ENCODE results near the gene ASCL2. TPM values are rescaled to one million over a fixed set of nuclear protein-coding genes. Genes with fewer than 3 reads are reported as not detected.
A peak's percentile ranks its signal among the peaks of the same experiment; 100 is the strongest.

Gene ASCL2
- total and polyA plus RNA-seq, 2 donors: 1.6 to 2.5 TPM

DNA sequence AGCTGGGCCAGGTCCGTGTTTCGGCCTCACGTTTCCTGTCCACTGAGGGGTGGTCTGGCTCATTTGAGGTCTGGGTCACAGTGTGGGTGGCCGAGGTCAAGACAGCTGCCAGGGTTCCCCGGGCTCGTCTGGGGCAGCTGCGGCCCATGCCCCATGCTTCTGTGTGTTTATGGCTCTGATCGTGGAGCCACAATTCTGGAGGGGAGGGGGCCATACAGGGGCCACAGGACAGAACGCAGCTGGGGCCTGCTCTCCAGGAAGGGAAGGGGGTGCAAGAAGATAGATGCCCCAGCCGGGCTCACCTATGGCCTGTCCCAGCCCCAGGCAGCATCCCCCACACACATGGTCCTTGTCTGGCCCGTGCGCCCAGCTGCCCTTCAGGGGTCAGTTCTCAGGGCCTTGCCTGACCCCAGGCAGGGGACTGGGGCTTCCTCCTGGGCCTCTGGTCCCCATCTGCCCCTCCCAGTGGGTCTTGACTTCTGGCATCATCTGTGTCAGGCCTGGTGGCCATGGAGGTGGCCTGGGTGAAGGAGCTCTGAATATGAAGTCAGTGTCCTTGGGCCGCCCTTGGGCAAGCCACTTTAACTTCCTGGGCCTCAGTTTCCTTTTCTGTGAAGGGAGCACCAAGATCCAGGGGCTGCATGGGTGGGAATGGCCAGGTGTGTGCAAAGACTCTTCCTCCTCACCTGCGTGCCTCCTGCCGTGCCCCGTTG is 39.8 kb upstream of the ASCL2 start:
- Histone ChIP-seq H3K36me3 (ENCODE audit: control insufficient read depth in 2 of 2, insufficient read depth in 2 of 2, low read length in 1 of 2) (no peaks in the 10 kb centered on the region), H3K9me3 (ENCODE audit: control insufficient read depth in 2 of 2, insufficient read depth in 1 of 2, low read length in 1 of 2) (no peaks in the 10 kb centered on the region), H3K27me3 (ENCODE audit: control insufficient read depth in 2 of 2, insufficient read depth in 1 of 2, low read length in 1 of 2) (no peaks in the 10 kb centered on the region), H3K4me1 (ENCODE audit: control insufficient read depth in 2 of 2, insufficient read depth in 2 of 2, low read length in 2 of 2) (peaks cover 5 to 36% of the 10 kb centered on the region in 2 donors), H3K27ac (ENCODE audit: low read depth in 1 of 2, low read length in 1 of 2) (no peak overlapping the region), H3K4me3 (ENCODE audit: low read length in 2 of 2) (no peak overlapping the region)
- WGBS: 94% methylated on average over 16 of the region's 16 CpGs
- DNase-seq (ENCODE audit: low read depth in 6 of 9, low spot score in 9 of 9): no peak

DNA sequence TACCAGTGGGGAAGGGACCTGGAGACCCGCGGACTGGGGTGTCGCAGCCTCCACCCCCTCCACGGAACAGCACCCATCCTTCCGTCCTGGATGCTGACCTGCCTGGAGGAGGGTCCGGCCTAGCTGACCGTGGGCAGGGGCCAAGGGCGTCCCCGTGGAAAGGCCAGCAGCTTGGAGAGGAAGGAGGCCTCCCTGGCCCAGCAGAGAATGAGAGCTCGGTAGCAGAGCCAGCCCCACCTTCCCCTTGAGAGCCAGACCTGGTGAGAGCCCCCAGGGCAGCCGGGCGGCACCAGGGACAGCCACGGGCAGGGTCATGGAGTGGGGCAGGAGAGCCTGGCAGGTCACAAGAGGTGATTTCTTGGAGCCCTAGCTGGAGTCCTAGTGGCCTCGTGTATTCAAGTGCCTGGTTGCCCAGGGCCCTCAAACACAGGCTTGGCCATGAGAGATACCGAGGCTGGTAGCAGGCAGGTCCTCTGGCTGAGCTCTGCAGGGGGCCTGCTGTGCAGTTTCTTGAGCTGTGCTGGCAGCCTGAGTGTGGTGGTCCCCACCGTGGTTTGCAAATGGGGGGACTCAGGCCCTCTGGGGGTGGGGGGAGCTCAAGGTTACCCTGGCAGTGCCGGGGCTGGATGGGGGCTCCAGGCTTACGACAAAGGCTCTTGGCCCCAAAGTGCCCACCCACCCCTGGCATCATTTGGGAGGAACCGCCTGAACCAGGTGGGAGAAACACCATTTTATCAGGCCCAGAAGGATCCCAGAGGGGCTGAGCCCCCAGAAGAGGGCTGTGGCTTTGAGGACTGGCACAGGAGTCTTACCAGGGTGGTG is 39.1 kb upstream of the ASCL2 start:
- Histone ChIP-seq H3K4me1 (ENCODE audit: control insufficient read depth in 2 of 2, insufficient read depth in 2 of 2, low read length in 2 of 2) (peaks cover 5 to 33% of the 10 kb centered on the region in 2 donors), H3K36me3 (ENCODE audit: control insufficient read depth in 2 of 2, insufficient read depth in 2 of 2, low read length in 1 of 2) (no peaks in the 10 kb centered on the region), H3K27me3 (ENCODE audit: control insufficient read depth in 2 of 2, insufficient read depth in 1 of 2, low read length in 1 of 2) (no peaks in the 10 kb centered on the region), H3K9me3 (ENCODE audit: control insufficient read depth in 2 of 2, insufficient read depth in 1 of 2, low read length in 1 of 2) (no peaks in the 10 kb centered on the region), H3K27ac (ENCODE audit: low read depth in 1 of 2, low read length in 1 of 2) (no peak overlapping the region), H3K4me3 (ENCODE audit: low read length in 2 of 2) (no peak overlapping the region)
- DNase-seq (ENCODE audit: low read depth in 6 of 9, low spot score in 9 of 9): no peak
- WGBS: 90% methylated on average over 19 of the region's 19 CpGs

DNA sequence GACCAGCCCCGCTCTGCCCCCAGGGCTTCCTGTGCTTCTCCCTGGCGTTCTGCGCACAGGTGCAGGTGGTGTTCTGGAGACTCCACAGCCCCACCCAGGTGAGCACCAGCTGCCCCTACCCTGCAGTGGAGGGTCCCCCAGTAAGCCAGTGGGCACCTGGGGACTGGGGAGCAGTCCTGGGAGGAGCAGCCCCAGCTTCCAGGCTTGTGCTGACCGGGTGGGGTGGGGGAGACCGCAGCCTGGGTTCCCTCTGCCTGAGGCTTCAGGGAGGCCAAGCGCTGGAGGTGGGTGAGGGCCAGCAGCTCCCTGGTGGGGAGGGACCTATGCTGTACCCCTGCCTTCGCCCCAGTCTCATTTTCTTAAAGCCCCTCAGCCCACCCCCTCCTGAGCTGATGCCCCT is 38.3 kb upstream of the ASCL2 start:
- no peaks in the 10 kb centered on the region for H3K9me3 ChIP-seq (ENCODE audit: control insufficient read depth in 2 of 2, insufficient read depth in 1 of 2, low read length in 1 of 2)
- H3K27ac ChIP-seq (ENCODE audit: low read depth in 1 of 2, low read length in 1 of 2): no peak overlapping the region
- 96% methylated on average over 7 of the region's 7 CpGs for WGBS
- H3K4me3 ChIP-seq (ENCODE audit: low read length in 2 of 2): no peak overlapping the region
- no peak for DNase-seq (ENCODE audit: low read depth in 6 of 9, low spot score in 9 of 9)
- no peaks in the 10 kb centered on the region for H3K36me3 ChIP-seq (ENCODE audit: control insufficient read depth in 2 of 2, insufficient read depth in 2 of 2, low read length in 1 of 2)
- H3K27me3 ChIP-seq (ENCODE audit: control insufficient read depth in 2 of 2, insufficient read depth in 1 of 2, low read length in 1 of 2): no peaks in the 10 kb centered on the region
- H3K4me1 ChIP-seq (ENCODE audit: control insufficient read depth in 2 of 2, insufficient read depth in 2 of 2, low read length in 2 of 2): peaks cover 5 to 31% of the 10 kb centered on the region in 2 donors

DNA sequence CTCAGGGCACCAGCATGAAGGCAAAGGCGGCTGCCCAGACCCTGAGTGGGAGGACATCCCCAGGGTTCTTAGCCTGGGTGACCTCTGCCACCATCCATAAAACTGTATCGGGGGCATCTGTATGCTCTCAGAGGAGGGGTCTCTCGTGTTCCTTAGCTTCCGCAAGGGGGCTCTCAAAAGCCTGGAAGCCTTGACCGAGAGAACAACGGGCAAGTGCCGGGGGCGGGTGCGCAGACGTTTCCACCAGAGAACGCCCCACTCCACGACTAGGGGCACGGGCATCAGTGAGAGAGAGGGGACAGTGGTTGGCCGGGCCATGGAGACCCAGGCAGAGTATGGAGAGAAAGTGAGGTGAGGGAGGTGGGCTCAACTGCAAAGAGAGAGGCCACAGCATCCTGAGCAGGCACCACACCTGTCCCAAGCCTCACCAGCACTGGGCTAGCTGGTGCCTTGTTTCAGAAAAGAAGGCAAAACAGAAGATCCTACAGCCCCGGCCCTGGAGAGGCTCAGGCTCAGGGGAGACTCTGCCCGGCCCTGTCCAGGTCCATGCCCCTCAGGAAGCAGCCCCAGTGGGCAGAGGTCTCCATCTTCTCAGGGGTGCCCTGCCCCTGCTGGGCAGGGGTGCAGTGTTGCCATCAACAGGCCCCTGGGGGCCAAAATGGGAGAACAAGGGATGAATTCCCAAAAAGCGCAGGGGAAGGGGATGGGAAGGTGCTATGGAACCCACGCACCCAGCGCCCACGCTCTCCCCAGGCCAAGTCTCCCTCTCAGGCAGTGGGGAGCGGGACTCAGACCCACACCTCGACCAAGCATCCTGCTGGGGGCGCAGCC is 37.3 kb upstream of the ASCL2 start:
- Histone ChIP-seq H3K4me1 (ENCODE audit: control insufficient read depth in 2 of 2, insufficient read depth in 2 of 2, low read length in 2 of 2) (peaks cover 5 to 40% of the 10 kb centered on the region in 2 donors), H3K27me3 (ENCODE audit: control insufficient read depth in 2 of 2, insufficient read depth in 1 of 2, low read length in 1 of 2) (no peaks in the 10 kb centered on the region), H3K9me3 (ENCODE audit: control insufficient read depth in 2 of 2, insufficient read depth in 1 of 2, low read length in 1 of 2) (no peaks in the 10 kb centered on the region), H3K4me3 (ENCODE audit: low read length in 2 of 2) (no peak overlapping the region), H3K36me3 (ENCODE audit: control insufficient read depth in 2 of 2, insufficient read depth in 2 of 2, low read length in 1 of 2) (no peaks in the 10 kb centered on the region), H3K27ac (ENCODE audit: low read depth in 1 of 2, low read length in 1 of 2) (no peak overlapping the region)
- no peak for DNase-seq (ENCODE audit: low read depth in 6 of 9, low spot score in 9 of 9)
- WGBS: 96% methylated on average over 23 of the region's 23 CpGs

DNA sequence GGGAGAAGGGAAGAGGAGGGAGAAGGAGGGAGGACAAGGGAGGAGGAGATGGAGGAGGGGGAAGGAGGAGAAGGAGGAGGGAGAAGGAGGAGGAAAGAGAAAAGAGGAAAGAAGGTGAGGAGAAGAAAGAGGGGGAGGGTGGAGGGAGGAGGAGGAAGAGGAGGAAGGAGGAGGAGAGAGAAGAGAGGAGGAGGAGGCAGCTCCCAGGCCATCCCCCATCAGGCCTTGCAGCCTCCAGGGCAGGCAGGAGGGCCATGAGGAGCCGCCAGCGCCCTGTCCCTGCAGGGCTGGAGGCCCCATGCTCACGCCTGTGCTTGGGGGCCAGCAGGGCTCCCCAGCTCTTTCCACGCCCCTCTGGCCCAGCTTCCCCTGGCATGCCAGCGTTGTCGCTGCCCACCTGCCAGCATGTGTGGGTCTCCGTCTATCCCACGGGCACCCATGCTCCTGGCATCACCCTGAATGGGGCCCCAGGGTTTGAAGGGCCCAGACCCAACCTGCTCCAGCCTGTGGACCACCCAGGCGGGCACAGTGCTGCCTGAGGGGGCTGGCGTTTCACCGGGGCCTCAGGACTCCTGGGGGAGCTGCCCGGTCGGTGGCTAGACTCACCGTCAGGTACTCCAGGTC is 36.6 kb upstream of the ASCL2 start:
- no peak overlapping the region for H3K27ac ChIP-seq (ENCODE audit: low read depth in 1 of 2, low read length in 1 of 2)
- peaks cover 10 to 44% of the 10 kb centered on the region in 2 donors for H3K4me1 ChIP-seq (ENCODE audit: control insufficient read depth in 2 of 2, insufficient read depth in 2 of 2, low read length in 2 of 2)
- WGBS: 82% methylated on average over 14 of the region's 14 CpGs
- no peaks in the 10 kb centered on the region for H3K36me3 ChIP-seq (ENCODE audit: control insufficient read depth in 2 of 2, insufficient read depth in 2 of 2, low read length in 1 of 2)
- H3K27me3 ChIP-seq (ENCODE audit: control insufficient read depth in 2 of 2, insufficient read depth in 1 of 2, low read length in 1 of 2): no peaks in the 10 kb centered on the region
- no peak for DNase-seq (ENCODE audit: low read depth in 6 of 9, low spot score in 9 of 9)
- H3K9me3 ChIP-seq (ENCODE audit: control insufficient read depth in 2 of 2, insufficient read depth in 1 of 2, low read length in 1 of 2): no peaks in the 10 kb centered on the region
- no peak overlapping the region for H3K4me3 ChIP-seq (ENCODE audit: low read length in 2 of 2)

DNA sequence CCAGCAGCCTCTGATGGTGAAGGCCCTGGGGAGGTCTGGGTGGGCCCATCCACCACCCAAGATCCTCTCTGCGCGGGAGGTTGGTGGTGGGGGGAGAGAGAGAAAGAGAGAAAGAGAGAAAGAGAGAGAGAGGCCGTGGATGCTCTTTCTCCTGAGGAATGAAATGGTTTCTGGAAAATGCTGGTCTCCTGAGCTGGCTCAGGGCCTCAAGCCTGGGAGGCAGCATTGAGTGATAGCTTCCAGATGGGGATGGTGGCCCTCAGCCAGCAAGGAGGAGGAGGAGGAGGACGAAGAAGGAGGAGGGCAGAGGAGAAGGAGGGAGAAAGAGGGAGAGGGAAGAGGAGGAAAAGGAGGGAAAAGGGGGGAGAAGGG is 36.0 kb upstream of the ASCL2 start:
- peak overlapping the region; percentile 69 to 79 for H3K27ac ChIP-seq (ENCODE audit: low read depth in 1 of 2, low read length in 1 of 2)
- 46% methylated on average over 4 of the region's 4 CpGs for WGBS
- H3K9me3 ChIP-seq (ENCODE audit: control insufficient read depth in 2 of 2, insufficient read depth in 1 of 2, low read length in 1 of 2): no peaks in the 10 kb centered on the region
- no peaks in the 10 kb centered on the region for H3K27me3 ChIP-seq (ENCODE audit: control insufficient read depth in 2 of 2, insufficient read depth in 1 of 2, low read length in 1 of 2)
- DNase-seq (ENCODE audit: low read depth in 6 of 9, low spot score in 9 of 9): no peak
- H3K4me1 ChIP-seq (ENCODE audit: control insufficient read depth in 2 of 2, insufficient read depth in 2 of 2, low read length in 2 of 2): peaks cover 10 to 50% of the 10 kb centered on the region in 2 donors
- H3K36me3 ChIP-seq (ENCODE audit: control insufficient read depth in 2 of 2, insufficient read depth in 2 of 2, low read length in 1 of 2): no peaks in the 10 kb centered on the region
- H3K4me3 ChIP-seq (ENCODE audit: low read length in 2 of 2): no peak overlapping the region

DNA sequence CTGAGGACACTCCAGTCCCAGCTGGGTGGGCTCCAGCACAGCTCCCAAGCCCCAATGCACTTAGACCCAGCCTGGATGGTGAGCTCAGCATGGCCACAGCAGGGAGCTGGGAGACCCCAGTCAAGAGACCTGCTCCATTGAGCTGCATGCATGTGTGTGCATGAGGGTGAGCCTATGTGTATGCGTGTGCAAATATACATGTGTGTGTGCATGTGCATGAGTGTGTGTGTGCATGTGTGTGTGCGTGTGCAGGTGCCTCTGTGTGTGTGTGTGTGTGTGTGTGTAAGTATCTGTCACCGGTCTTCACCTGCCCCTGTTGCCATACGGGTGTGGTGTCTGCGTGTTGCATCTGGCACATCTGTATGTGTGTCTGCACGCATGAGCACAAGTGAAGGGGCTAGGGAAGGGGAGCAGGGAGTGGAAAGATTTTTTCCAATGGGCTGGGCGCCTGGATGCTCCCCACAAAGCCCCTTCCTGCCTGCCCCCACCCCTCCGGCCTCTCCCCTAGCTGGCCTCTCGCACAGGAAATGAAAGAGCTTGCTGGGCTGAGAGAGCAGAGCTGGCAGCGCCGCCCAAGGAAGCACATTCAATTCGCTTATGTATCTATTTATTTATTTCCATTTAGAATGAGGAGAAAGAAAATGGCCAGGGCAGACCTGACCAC is 35.5 kb upstream of the ASCL2 start:
- Histone ChIP-seq H3K4me3 (ENCODE audit: low read length in 2 of 2) (no peak overlapping the region), H3K4me1 (ENCODE audit: control insufficient read depth in 2 of 2, insufficient read depth in 2 of 2, low read length in 2 of 2) (peaks cover 10 to 55% of the 10 kb centered on the region in 2 donors), H3K27me3 (ENCODE audit: control insufficient read depth in 2 of 2, insufficient read depth in 1 of 2, low read length in 1 of 2) (no peaks in the 10 kb centered on the region), H3K27ac (ENCODE audit: low read depth in 1 of 2, low read length in 1 of 2) (peak overlapping the region; percentile 69 to 79), H3K9me3 (ENCODE audit: control insufficient read depth in 2 of 2, insufficient read depth in 1 of 2, low read length in 1 of 2) (peaks cover 0 to 2% of the 10 kb centered on the region in 2 donors), H3K36me3 (ENCODE audit: control insufficient read depth in 2 of 2, insufficient read depth in 2 of 2, low read length in 1 of 2) (no peaks in the 10 kb centered on the region)
- DNase-seq (ENCODE audit: low read depth in 6 of 9, low spot score in 9 of 9): peak in 1 of 9 donors; percentile 56
- 33% methylated on average over 12 of the region's 12 CpGs for WGBS

DNA sequence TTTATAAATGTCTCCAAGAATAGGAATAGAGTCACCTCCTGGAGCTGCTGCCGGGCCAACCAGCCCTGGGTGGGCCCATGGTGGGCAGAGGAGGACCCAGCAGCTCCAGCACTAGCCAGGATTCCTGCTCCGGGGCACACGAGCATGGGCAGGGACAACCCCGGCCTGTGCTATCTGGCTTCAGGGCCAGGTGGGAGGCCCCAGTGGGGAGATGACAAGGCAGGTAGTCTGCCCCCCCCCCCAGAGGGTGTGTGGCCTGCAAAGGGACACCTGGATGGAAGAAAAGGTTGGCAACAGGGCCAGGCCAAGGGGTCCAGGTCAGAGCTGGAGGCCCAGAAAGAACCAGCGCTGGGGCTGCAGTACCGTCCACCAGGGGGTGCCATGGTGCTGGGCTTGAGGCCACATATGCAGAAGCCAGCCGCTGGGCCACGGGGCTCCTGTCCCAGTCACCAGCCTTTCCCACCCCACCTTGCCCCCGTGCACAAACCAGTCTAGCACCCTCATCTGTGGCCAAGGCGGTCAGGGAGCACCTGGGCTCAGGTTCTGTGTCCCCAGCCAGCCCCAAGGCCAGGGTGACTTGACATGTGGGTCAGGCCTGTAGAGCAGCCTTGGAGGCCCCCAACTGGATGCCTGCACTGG is 34.9 kb upstream of the ASCL2 start:
- Histone ChIP-seq H3K27ac (ENCODE audit: low read depth in 1 of 2, low read length in 1 of 2) (no peak overlapping the region), H3K9me3 (ENCODE audit: control insufficient read depth in 2 of 2, insufficient read depth in 1 of 2, low read length in 1 of 2) (peaks cover 0 to 3% of the 10 kb centered on the region in 2 donors), H3K4me1 (ENCODE audit: control insufficient read depth in 2 of 2, insufficient read depth in 2 of 2, low read length in 2 of 2) (peaks cover 15 to 61% of the 10 kb centered on the region in 2 donors), H3K27me3 (ENCODE audit: control insufficient read depth in 2 of 2, insufficient read depth in 1 of 2, low read length in 1 of 2) (no peaks in the 10 kb centered on the region), H3K36me3 (ENCODE audit: control insufficient read depth in 2 of 2, insufficient read depth in 2 of 2, low read length in 1 of 2) (no peaks in the 10 kb centered on the region), H3K4me3 (ENCODE audit: low read length in 2 of 2) (no peak overlapping the region)
- WGBS: 36% methylated on average over 10 of the region's 10 CpGs
- peak in 7 of 9 donors; percentile 47 to 83 (median 68) for DNase-seq (ENCODE audit: low read depth in 6 of 9, low spot score in 9 of 9)
